Measurements from ENCODE around the gene XPC.
"Not testable (repeated sequence)": the region's sequence is repeated elsewhere in the genome, so short reads cannot be mapped to it uniquely, and the experiment has no call there.

XPC gene

GRCh38 chr3:14133188-14133800 lies 45.1 kb downstream of the XPC start:
- no peak for DNase-seq (ENCODE audit: low spot score)

GRCh38 chr3:14132689-14133088 lies 45.7 kb downstream of the XPC start:
- no peak for DNase-seq (ENCODE audit: low spot score)

- no peak for DNase-seq (ENCODE audit: low spot score)
Observed at GRCh38 chr3:14132120-14132519, 46.3 kb downstream of the XPC start.

- no peak for DNase-seq (ENCODE audit: low spot score)
Observed at GRCh38 chr3:14131134-14131533, 47.3 kb downstream of the XPC start.

- DNase-seq (ENCODE audit: low spot score) = no peak
Observed at GRCh38 chr3:14130707-14131106, 47.7 kb downstream of the XPC start.

- DNase-seq (ENCODE audit: low spot score) = no peak
Observed at GRCh38 chr3:14130230-14130629, 48.2 kb downstream of the XPC start.

GRCh38 chr3:14129296-14129695 lies 49.1 kb downstream of the XPC start:
- DNase-seq (ENCODE audit: low spot score) = no peak

- no peak for DNase-seq (ENCODE audit: low spot score)
Observed at GRCh38 chr3:14128724-14129123, 49.7 kb downstream of the XPC start.

- no peak for DNase-seq (ENCODE audit: low spot score)
Observed at GRCh38 chr3:14127516-14128161, 50.8 kb downstream of the XPC start.

- no peak for DNase-seq (ENCODE audit: low spot score)
Observed at GRCh38 chr3:14126887-14127505, 51.4 kb downstream of the XPC start.

- DNase-seq (ENCODE audit: low spot score) = no peak
Observed at GRCh38 chr3:14126017-14126886, 52.1 kb downstream of the XPC start.

GRCh38 chr3:14125193-14126016 lies 53.0 kb downstream of the XPC start:
- DNase-seq (ENCODE audit: low spot score) = peak; percentile 90

GRCh38 chr3:14124615-14125192 lies 53.7 kb downstream of the XPC start, which contains the start of the genes CHCHD4 and TMEM43:
CHCHD4 (minus strand) TSS chr3:14124870; CDS start chr3:14124676, 194 bp downstream.
TMEM43 (plus strand) TSS chr3:14125052; CDS start chr3:14125194, 142 bp downstream.
- DNase-seq (ENCODE audit: low spot score) = peak; percentile 99

GRCh38 chr3:14124223-14124614 lies 54.2 kb downstream of the XPC start:
- DNase-seq (ENCODE audit: low spot score) = peak; percentile 65

- DNase-seq (ENCODE audit: low spot score) = no peak
Observed at GRCh38 chr3:14123308-14124222, 54.8 kb downstream of the XPC start.

GRCh38 chr3:14122301-14122700 lies 56.1 kb downstream of the XPC start:
- DNase-seq (ENCODE audit: low spot score) = no peak

- no peak for DNase-seq (ENCODE audit: low spot score)
Observed at GRCh38 chr3:14121859-14122258, 56.5 kb downstream of the XPC start.

GRCh38 chr3:14120921-14121448 lies 57.4 kb downstream of the XPC start:
- not testable (repeated sequence) for DNase-seq (ENCODE audit: low spot score)

- DNase-seq (ENCODE audit: low spot score) = no peak
Observed at GRCh38 chr3:14120111-14120920, 58.1 kb downstream of the XPC start.
